IMR-90 (cell line): Measurements from ENCODE around the gene FPR2. TPM values are rescaled to one million over a fixed set of nuclear protein-coding genes. Genes with fewer than 3 reads are reported as not detected.

ENCODE experiments used
- ATAC-seq: fragments of 200-7000 bp; cut with Tn5 transposase; 2 replicates; pipeline ENCODE4 v1.9.1; 2020; ENCODE audit warnings: low read depth, mild to moderate bottlenecking, moderate library complexity
- BruUV-seq: library from RNA; stranded (reverse); fragments of 400-500 nt; replicated peaks from 2 replicates; lab custom pipeline; 2021; lab: Mats Ljungman, UMichigan
- CTCF ChIA-PET: fragments of 300-600 bp; formaldehyde crosslinking; extraction: SDS; loops from one replicate; lab custom pipeline; 2021; ENCODE audit warnings: antibody characterized with exemption; lab: Yijun Ruan, JAX
- POLR2A ChIA-PET: fragments of 300-600 bp; sonication (Branson Sonifier 250); formaldehyde crosslinking; loops from one replicate; lab custom pipeline; 2022; ENCODE audit warnings: antibody characterized with exemption; ENCODE audit not compliant: unreplicated experiment; lab: Charles Lee
- DNase-seq: peaks from one replicate; pipeline ENCODE4 v3.0.0; 2013
- H2AFZ ChIP-seq: replicated peaks from 2 replicates; pipeline ENCODE3; 2013; ENCODE audit warnings: low read length, mild to moderate bottlenecking; ENCODE audit not compliant: poor library complexity
- H2AK5ac ChIP-seq: 2 replicates; pipeline ENCODE4 v1.6.1; 2013; ENCODE audit warnings: low read depth, low read length, inconsistent platforms
- H2AK9ac ChIP-seq: replicated peaks from 2 replicates; pipeline ENCODE3; 2013; ENCODE audit warnings: mild to moderate bottlenecking, low read depth, low read length, moderate library complexity; ENCODE audit not compliant: poor library complexity
- H2BK120ac ChIP-seq: 2 replicates; pipeline ENCODE4 v1.6.1; 2013; ENCODE audit warnings: low read depth, low read length, inconsistent platforms
- H2BK15ac ChIP-seq: 3 replicates; pipeline ENCODE4 v1.6.1; 2013; ENCODE audit warnings: low read depth, low read length, inconsistent platforms
- H2BK20ac ChIP-seq: 2 replicates; pipeline ENCODE4 v1.6.1; 2013; ENCODE audit warnings: low read depth, mild to moderate bottlenecking, inconsistent platforms, low read length, moderate library complexity
- H2BK5ac ChIP-seq: 2 replicates; pipeline ENCODE4 v1.6.1; 2013; ENCODE audit warnings: mild to moderate bottlenecking, low read depth, low read length, inconsistent platforms; ENCODE audit not compliant: poor library complexity, severe bottlenecking
- H3K14ac ChIP-seq: replicated peaks from 2 replicates; pipeline ENCODE4 v1.6.1; 2013; ENCODE audit warnings: low read depth, low read length, inconsistent platforms
- H3K18ac ChIP-seq: 2 replicates; pipeline ENCODE4 v1.6.1; 2013; ENCODE audit warnings: low read depth, low read length, control low read depth
- H3K23ac ChIP-seq: 2 replicates; pipeline ENCODE4 v1.6.1; 2013; ENCODE audit warnings: low read depth, low read length, inconsistent platforms
- H3K27ac ChIP-seq: 2 replicates; pipeline ENCODE4 v1.5.1; 2013; ENCODE audit warnings: mild to moderate bottlenecking, control low read depth, low read length; ENCODE audit not compliant: insufficient read depth
- H3K27me3 ChIP-seq: 2 replicates; pipeline ENCODE4 v1.6.1; 2013; ENCODE audit warnings: low read length; ENCODE audit not compliant: control insufficient read depth, insufficient read depth
- H3K36me3 ChIP-seq: 2 replicates; pipeline ENCODE4 v1.6.1; 2013; ENCODE audit warnings: low read length, mixed read lengths; ENCODE audit not compliant: control insufficient read depth, insufficient read depth
- H3K4ac ChIP-seq: 2 replicates; pipeline ENCODE4 v1.6.1; 2013; ENCODE audit warnings: low read depth, low read length, inconsistent platforms
- H3K4me1 ChIP-seq: 2 replicates; pipeline ENCODE4 v1.6.1; 2013; ENCODE audit warnings: low read length, mixed read lengths; ENCODE audit not compliant: control insufficient read depth, insufficient read depth
- H3K4me2 ChIP-seq: 2 replicates; pipeline ENCODE4 v1.6.1; 2013; ENCODE audit warnings: low read depth, mild to moderate bottlenecking, control low read depth, low read length, moderate library complexity
- H3K4me3 ChIP-seq: 2 replicates; pipeline ENCODE4 v1.5.1; 2013; ENCODE audit warnings: low read depth, mild to moderate bottlenecking, control low read depth, low read length, moderate library complexity; ENCODE audit not compliant: insufficient read depth
- H3K56ac ChIP-seq: 2 replicates; pipeline ENCODE4 v1.6.1; 2013; ENCODE audit warnings: low read length, inconsistent platforms; ENCODE audit not compliant: insufficient read depth; ENCODE audit errors: extremely low read depth
- H3K79me1 ChIP-seq, 2 experiments: 2 replicates each; pipeline ENCODE4 v1.6.1; 2013; ENCODE audit warnings: low read length in 2 of 2, inconsistent platforms in 1 of 2, low read depth in 1 of 2
- H3K9ac ChIP-seq: 2 replicates; pipeline ENCODE4 v1.6.1; 2013; ENCODE audit warnings: low read depth, low read length, control low read depth
- H3K9me1 ChIP-seq: 2 replicates; pipeline ENCODE4 v1.6.1; 2013; ENCODE audit warnings: low read length, inconsistent platforms; ENCODE audit not compliant: insufficient read depth
- H3K9me3 ChIP-seq: 2 replicates; pipeline ENCODE4 v1.6.1; 2013; ENCODE audit warnings: low read length; ENCODE audit not compliant: control insufficient read depth, insufficient read depth
- H4K20me1 ChIP-seq: 2 replicates; pipeline ENCODE4 v1.6.1; 2013; ENCODE audit warnings: low read length, inconsistent platforms; ENCODE audit not compliant: insufficient read depth
- H4K5ac ChIP-seq: 2 replicates; pipeline ENCODE4 v1.6.1; 2013; ENCODE audit warnings: mild to moderate bottlenecking, low read depth, low read length, control low read depth
- H4K8ac ChIP-seq, 2 experiments: 2 replicates each; pipeline ENCODE4 v1.6.1; 2013; ENCODE audit warnings: low read depth in 2 of 2, low read length in 2 of 2, control low read depth in 1 of 2, inconsistent platforms in 1 of 2
- H4K91ac ChIP-seq: 2 replicates; pipeline ENCODE4 v1.6.1; 2013; ENCODE audit warnings: low read depth, low read length, inconsistent platforms; ENCODE audit not compliant: insufficient read depth
- BHLHE40 ChIP-seq: fragments of 150-350 bp; IDR thresholded peaks from 2 replicates; pipeline ENCODE4 v1.6.1; 2016; ENCODE audit warnings: mild to moderate bottlenecking, low read depth, low read length
- CEBPB ChIP-seq: IDR thresholded peaks from 2 replicates; pipeline ENCODE4 v1.6.1; 2012; ENCODE audit warnings: low read depth, low read length, improper control_type of control experiment
- CHD1 ChIP-seq: IDR thresholded peaks from 2 replicates; pipeline ENCODE4 v1.6.1; 2012; ENCODE audit warnings: low read depth, low read length, improper control_type of control experiment
- FOS ChIP-seq: fragments of 150-350 bp; IDR thresholded peaks from 2 replicates; pipeline ENCODE4 v1.6.1; 2016; ENCODE audit warnings: low read depth, low read length
- MAFK ChIP-seq: IDR thresholded peaks from 2 replicates; pipeline ENCODE4 v1.6.1; 2012; ENCODE audit warnings: low read depth, low read length, improper control_type of control experiment
- MAZ ChIP-seq: IDR thresholded peaks from 2 replicates; pipeline ENCODE4 v1.6.1; 2012; ENCODE audit warnings: low read depth, mild to moderate bottlenecking, low read length, improper control_type of control experiment, moderate library complexity, borderline replicate concordance
- MXI1 ChIP-seq: IDR thresholded peaks from 2 replicates; pipeline ENCODE4 v1.6.1; 2012; ENCODE audit warnings: low read depth, mild to moderate bottlenecking, low read length, moderate library complexity, borderline replicate concordance
- NFE2L2 ChIP-seq: fragments of 150-350 bp; IDR thresholded peaks from 2 replicates; pipeline ENCODE4 v1.6.1; 2016; ENCODE audit warnings: low read depth, mild to moderate bottlenecking, low read length
- POLR2A ChIP-seq: IDR thresholded peaks from 2 replicates; pipeline ENCODE4 v1.6.1; 2012; ENCODE audit warnings: mild to moderate bottlenecking, low read depth, low read length
- RAD21 ChIP-seq: IDR thresholded peaks from 2 replicates; pipeline ENCODE4 v1.6.1; 2012; ENCODE audit warnings: low read length, improper control_type of control experiment
- RCOR1 ChIP-seq: IDR thresholded peaks from 2 replicates; pipeline ENCODE4 v1.6.1; 2012; ENCODE audit warnings: mild to moderate bottlenecking, low read length, improper control_type of control experiment; ENCODE audit not compliant: insufficient replicate concordance
- RFX5 ChIP-seq: IDR thresholded peaks from 2 replicates; pipeline ENCODE4 v1.8.0; 2012; ENCODE audit warnings: low read depth, mild to moderate bottlenecking, low read length, moderate library complexity
- SMC3 ChIP-seq: fragments of 150-350 bp; IDR thresholded peaks from 2 replicates; pipeline ENCODE4 v1.6.1; 2016; ENCODE audit warnings: low read depth, mild to moderate bottlenecking, antibody characterized with exemption, low read length, moderate library complexity
- WGBS, 2 experiments: methylation state at CpG; one replicate each; pipeline versions ENCODE4 v1.1.5 to v1.1.7; 2013; ENCODE audit warnings: missing lambda C conversion rate in 2 of 2; ENCODE audit not compliant: insufficient read length in 1 of 2; ENCODE audit errors: extremely low coverage in 2 of 2; 5-methylcytosine and 5-hydroxymethylcytosine counted together
- dilution Hi-C: fragments of 300-500 bp; cut with HindIII; formaldehyde crosslinking; loops from one replicate; pipeline ENCODE4 v1.14.3; 2018; ENCODE audit warnings: low sequenced_read_pairs; ENCODE audit not compliant: unreplicated experiment
- in situ Hi-C: fragments of 300-500 bp; cut with MboI; formaldehyde crosslinking; loops from 3 replicates; pipeline ENCODE4 v1.14.3; 2019; ENCODE audit warnings: low sequenced_read_pairs, inconsistent platforms, mixed read lengths
- intact Hi-C: fragments of 100-400 bp; cut with micrococcal nuclease; formaldehyde crosslinking; loops from 2 replicates; pipeline ENCODE4 v1.10.0; 2022
- polyA plus RNA-seq, 3 experiments: library from polyadenylated mRNA; depleted of rRNA; stranded (reverse); fragments of >200 nt; gene quantifications; 2 replicates each; pipeline ENCODE4 v1.2.3, GENCODE V29; 2012; ENCODE audit warnings: low replicate concordance in 1 of 3
- total RNA-seq: library from RNA; depleted of rRNA; stranded (reverse); fragments of >200 nt; gene quantifications from 2 replicates; pipeline ENCODE4 v1.2.3, GENCODE V29; 2012
- TF ChIP-seq, protein P1 (sequence below): fragments of 150-350 bp; IDR thresholded peaks from 2 replicates; pipeline ENCODE4 v1.6.1; 2016; ENCODE audit warnings: low read depth, mild to moderate bottlenecking, low read length, moderate library complexity, borderline replicate concordance
- TF ChIP-seq, protein P2 (sequence below): conservative IDR thresholded peaks from 2 replicates; pipeline ENCODE4 v1.5.1; 2012; ENCODE audit warnings: mild to moderate bottlenecking, low read depth, low read length, improper control_type of control experiment
- TF ChIP-seq, protein P3 (sequence below): fragments of 150-350 bp; IDR thresholded peaks from 2 replicates; pipeline ENCODE4 v1.6.1; 2017; ENCODE audit warnings: mild to moderate bottlenecking, antibody characterized with exemption, low read length, low read depth

FPR2 gene
- total and polyA plus RNA-seq, 2 of the 4 experiments (the other 2 are of a cell fraction) = not detected

DNA sequence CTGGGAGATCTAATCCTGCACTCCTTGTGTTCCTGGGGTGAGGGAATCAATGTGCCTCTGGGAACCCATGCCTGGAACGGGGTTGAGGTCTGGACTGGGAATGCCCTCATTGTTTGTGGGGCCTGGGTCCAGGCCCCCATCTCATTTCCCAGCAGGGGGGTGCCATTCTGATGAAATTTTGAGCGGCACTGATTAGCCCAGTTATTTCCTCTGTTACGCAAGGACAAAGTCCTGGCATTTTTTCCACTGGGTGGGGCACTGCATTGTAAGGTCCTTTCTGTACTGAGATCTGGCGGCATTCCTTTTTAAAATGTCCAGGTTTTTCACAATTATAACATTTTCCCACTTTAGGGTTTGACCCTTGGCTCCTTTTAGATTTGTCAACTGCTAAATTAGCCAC, 48.8 kb downstream of the FPR2 start:
- Histone ChIP-seq H2AK5ac (no peak overlapping the region), H3K4ac (no peak overlapping the region), H3K9me1 (no peaks in the 10 kb centered on the region), H2BK5ac (no peak overlapping the region), H4K91ac (no peak overlapping the region), H3K36me3 (no peaks in the 10 kb centered on the region), H4K20me1 (no peaks in the 10 kb centered on the region), H3K9me3 (0 out of 2 replicates have a peak, but pooled peaks cover 2% of the 10 kb centered on the region), H3K27me3 (no peaks in the 10 kb centered on the region), H4K8ac (no peak overlapping the region), H2AK9ac (no peak overlapping the region), H3K4me2 (no peak overlapping the region), H3K14ac (no peak overlapping the region), H3K23ac (no peak overlapping the region), H4K5ac (no peak overlapping the region), H3K9ac (no peak overlapping the region), H3K79me1 (no peaks in the 10 kb centered on the region), H3K18ac (no peak overlapping the region), H3K27ac (no peak overlapping the region), H3K56ac (no peak overlapping the region), H2BK15ac (no peak overlapping the region), H2BK120ac (no peak overlapping the region), H2BK20ac (no peak overlapping the region), H3K4me3 (no peak overlapping the region), H3K4me1 (no peaks in the 10 kb centered on the region; the same call in 1 of the 2 replicates), H2AFZ (no peak overlapping the region)
- no peak for TF ChIP-seq POLR2A
- TF ChIP-seq, protein P1, sequence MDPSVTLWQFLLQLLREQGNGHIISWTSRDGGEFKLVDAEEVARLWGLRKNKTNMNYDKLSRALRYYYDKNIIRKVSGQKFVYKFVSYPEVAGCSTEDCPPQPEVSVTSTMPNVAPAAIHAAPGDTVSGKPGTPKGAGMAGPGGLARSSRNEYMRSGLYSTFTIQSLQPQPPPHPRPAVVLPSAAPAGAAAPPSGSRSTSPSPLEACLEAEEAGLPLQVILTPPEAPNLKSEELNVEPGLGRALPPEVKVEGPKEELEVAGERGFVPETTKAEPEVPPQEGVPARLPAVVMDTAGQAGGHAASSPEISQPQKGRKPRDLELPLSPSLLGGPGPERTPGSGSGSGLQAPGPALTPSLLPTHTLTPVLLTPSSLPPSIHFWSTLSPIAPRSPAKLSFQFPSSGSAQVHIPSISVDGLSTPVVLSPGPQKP = no peak
- TF ChIP-seq, protein P2, sequence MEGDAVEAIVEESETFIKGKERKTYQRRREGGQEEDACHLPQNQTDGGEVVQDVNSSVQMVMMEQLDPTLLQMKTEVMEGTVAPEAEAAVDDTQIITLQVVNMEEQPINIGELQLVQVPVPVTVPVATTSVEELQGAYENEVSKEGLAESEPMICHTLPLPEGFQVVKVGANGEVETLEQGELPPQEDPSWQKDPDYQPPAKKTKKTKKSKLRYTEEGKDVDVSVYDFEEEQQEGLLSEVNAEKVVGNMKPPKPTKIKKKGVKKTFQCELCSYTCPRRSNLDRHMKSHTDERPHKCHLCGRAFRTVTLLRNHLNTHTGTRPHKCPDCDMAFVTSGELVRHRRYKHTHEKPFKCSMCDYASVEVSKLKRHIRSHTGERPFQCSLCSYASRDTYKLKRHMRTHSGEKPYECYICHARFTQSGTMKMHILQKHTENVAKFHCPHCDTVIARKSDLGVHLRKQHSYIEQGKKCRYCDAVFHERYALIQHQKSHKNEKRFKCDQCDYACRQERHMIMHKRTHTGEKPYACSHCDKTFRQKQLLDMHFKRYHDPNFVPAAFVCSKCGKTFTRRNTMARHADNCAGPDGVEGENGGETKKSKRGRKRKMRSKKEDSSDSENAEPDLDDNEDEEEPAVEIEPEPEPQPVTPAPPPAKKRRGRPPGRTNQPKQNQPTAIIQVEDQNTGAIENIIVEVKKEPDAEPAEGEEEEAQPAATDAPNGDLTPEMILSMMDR = no peak
- no peak for TF ChIP-seq SMC3
- no peak for TF ChIP-seq MXI1
- TF ChIP-seq MAZ = no peak
- no peak for TF ChIP-seq NFE2L2
- TF ChIP-seq MAFK = no peak
- TF ChIP-seq RCOR1 = no peak
- TF ChIP-seq, protein P3, sequence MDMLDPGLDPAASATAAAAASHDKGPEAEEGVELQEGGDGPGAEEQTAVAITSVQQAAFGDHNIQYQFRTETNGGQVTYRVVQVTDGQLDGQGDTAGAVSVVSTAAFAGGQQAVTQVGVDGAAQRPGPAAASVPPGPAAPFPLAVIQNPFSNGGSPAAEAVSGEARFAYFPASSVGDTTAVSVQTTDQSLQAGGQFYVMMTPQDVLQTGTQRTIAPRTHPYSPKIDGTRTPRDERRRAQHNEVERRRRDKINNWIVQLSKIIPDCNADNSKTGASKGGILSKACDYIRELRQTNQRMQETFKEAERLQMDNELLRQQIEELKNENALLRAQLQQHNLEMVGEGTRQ = no peak
- no peak for TF ChIP-seq CHD1
- TF ChIP-seq CEBPB = no peak
- no peak for TF ChIP-seq RFX5
- no peak for TF ChIP-seq BHLHE40
- no peak for TF ChIP-seq FOS
- TF ChIP-seq RAD21 = no peak
- POLR2A ChIA-PET = no interaction called here
- dilution Hi-C loops (no loop called here), in situ Hi-C loops (no loop called here), intact Hi-C loops (no loop called here)
- DNase-seq = no peak
- no TSS peak for BruUV-seq
- WGBS, 2 experiments = 80% methylated on average over 2 of the region's 4 CpGs; no CpG with 5 or more reads in 1 of the 2 experiments
- ATAC-seq = no peak
- CTCF ChIA-PET = no interaction called here
